GM12872 (cell line): ENCODE measurements around the gene EID3.

Source experiments
- TF ChIP-seq, protein P1 (sequence below): IDR thresholded peaks from 3 replicates; pipeline ENCODE4 v1.5.1; 2011; ENCODE audit warnings: low read depth, mild to moderate bottlenecking, low read length, moderate library complexity; ENCODE audit not compliant: insufficient read depth

EID3 gene

GRCh38 chr12:104348283-104348993, 44.9 kb downstream of the EID3 start:
- TF ChIP-seq, protein P1, sequence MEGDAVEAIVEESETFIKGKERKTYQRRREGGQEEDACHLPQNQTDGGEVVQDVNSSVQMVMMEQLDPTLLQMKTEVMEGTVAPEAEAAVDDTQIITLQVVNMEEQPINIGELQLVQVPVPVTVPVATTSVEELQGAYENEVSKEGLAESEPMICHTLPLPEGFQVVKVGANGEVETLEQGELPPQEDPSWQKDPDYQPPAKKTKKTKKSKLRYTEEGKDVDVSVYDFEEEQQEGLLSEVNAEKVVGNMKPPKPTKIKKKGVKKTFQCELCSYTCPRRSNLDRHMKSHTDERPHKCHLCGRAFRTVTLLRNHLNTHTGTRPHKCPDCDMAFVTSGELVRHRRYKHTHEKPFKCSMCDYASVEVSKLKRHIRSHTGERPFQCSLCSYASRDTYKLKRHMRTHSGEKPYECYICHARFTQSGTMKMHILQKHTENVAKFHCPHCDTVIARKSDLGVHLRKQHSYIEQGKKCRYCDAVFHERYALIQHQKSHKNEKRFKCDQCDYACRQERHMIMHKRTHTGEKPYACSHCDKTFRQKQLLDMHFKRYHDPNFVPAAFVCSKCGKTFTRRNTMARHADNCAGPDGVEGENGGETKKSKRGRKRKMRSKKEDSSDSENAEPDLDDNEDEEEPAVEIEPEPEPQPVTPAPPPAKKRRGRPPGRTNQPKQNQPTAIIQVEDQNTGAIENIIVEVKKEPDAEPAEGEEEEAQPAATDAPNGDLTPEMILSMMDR = no peak

- TF ChIP-seq, protein P1 = no peak
Measured at GRCh38 chr12:104348994-104349494, 45.5 kb downstream of the EID3 start.

- TF ChIP-seq, protein P1 = no peak
Measured at GRCh38 chr12:104350211-104351056, 46.9 kb downstream of the EID3 start.

DNA sequence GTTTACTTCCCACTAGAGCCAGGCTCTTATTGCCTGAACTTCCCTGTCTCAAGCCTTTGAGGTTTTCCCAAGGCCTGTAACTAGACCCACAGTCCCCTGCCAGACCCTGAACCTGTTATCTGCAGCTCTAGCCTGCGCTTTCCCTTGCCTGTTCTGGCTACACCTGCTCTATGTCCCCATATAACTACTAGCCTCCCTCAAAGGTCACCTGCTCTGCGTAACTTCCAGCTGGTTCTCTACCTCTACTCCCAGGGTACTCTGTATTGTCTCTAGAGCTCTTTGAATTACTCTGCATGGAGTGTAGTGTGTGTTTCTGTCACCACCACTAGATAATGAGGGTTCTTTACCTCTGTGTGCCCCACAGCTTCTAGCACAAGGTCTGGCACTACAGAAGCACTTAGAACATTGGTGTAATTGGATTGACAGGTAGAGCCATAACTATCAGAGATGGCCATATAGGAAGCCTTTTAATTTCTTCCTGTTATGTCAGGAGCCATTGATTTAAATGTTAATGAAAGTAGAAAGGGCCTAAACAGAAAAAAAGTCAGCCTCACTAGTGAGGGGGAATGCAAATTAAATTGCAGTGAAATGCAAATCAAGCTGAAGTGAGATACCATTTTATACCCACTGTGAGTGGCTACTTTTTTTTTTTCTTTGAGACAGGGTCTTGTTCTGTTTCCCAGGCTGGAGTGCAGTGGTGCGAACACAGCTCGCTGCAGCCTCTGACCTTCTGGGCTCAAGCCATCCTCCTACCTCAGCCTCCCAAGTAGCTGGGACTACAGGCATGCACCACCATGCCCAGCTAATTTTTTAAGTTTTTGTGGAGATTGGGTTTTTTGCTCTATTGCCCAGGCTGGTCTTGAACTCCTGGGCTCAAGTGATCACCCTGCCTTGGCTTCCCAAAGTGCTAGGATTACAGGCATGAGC, 47.8 kb downstream of the EID3 start:
- TF ChIP-seq, protein P1 = no peak

GRCh38 chr12:104352106-104352713, 48.7 kb downstream of the EID3 start:
- TF ChIP-seq, protein P1 = no peak

- TF ChIP-seq, protein P1 = no peak
Measured at GRCh38 chr12:104353012-104353981, 49.8 kb downstream of the EID3 start.
